Motor neuron (in vitro differentiated cells): Measurements from ENCODE around the gene THSD7B. TPM values are rescaled to one million over a fixed set of nuclear protein-coding genes. Genes with fewer than 3 reads are reported as not detected.

ENCODE experiments used
- ATAC-seq, 8 experiments: fragments of 200-7000 bp; cut with Tn5 transposase; replicated peaks in 6 of 8; 2 replicates each; pipeline ENCODE4 v1.8.0; 2021; ENCODE audit warnings: mild to moderate bottlenecking in 8 of 8, moderate library complexity in 8 of 8
- H3K27ac ChIP-seq, 2 donors: fragments of 250-450 bp; sonication (Bioruptor Pico); 2 replicates each; pipeline ENCODE4 v1.9.0; 2021; ENCODE audit warnings: antibody characterized with exemption in 2 of 2, mild to moderate bottlenecking in 2 of 2, moderate library complexity in 1 of 2
- H3K4me1 ChIP-seq, 2 donors: fragments of 250-450 bp; sonication (Bioruptor Pico); replicated peaks in 1 of 2; 2 replicates each; pipeline ENCODE4 v1.6.1; 2021; ENCODE audit warnings: antibody characterized with exemption in 2 of 2, mild to moderate bottlenecking in 2 of 2, moderate library complexity in 1 of 2
- H3K4me3 ChIP-seq, 5 donors: fragments of 250-450 bp; sonication (Bioruptor Pico); 2 replicates each; pipeline ENCODE4 v1.9.0; 2021; ENCODE audit warnings: antibody characterized with exemption in 5 of 5, mild to moderate bottlenecking in 5 of 5, moderate library complexity in 4 of 5
- WGBS, 10 experiments: fragments of 450-650 bp; shearing (Covaris generic); methylation state at CpG; one replicate each; pipeline ENCODE4 v1.0.0; 2022; 5-methylcytosine and 5-hydroxymethylcytosine counted together
- in situ Hi-C, 9 experiments: fragments of 400-800 bp; cut with MboI; loops; one replicate each; pipeline ENCODE4 v1.15.0; 2021; ENCODE audit warnings: low sequenced_read_pairs in 9 of 9, low pct_unique_long_range_greater_than_20kb in 2 of 9; ENCODE audit not compliant: unreplicated experiment in 9 of 9
- total RNA-seq, 8 experiments: library from RNA; unstranded; fragments of 300-600 nt; gene quantifications; 2 replicates each; pipeline versions ENCODE4 v1.2.3 to v1.2.4, GENCODE V29; 2022

Gene THSD7B
- total RNA-seq, 8 experiments from 2014 or later, result 0.13 to 1.4 (median 0.31) TPM

GRCh38 chr2:137156221-137156844, 391.0 kb downstream of the THSD7B start:
- H3K4me1 ChIP-seq, result peaks cover 4 to 8% of the 10 kb centered on the region in 2 donors
- in situ Hi-C loops, result no loop called here
- peak in 3 of 8 experiments; percentile 42 to 90 (median 82) for ATAC-seq
- peak overlapping the region in 1 of 2 donors; percentile 74 for H3K27ac ChIP-seq
- 49 to 100% (median 70%) methylated on average over 1 to 4 of the region's 4 CpGs; no CpG with 5 or more reads in 2 of the 10 experiments for WGBS, 10 experiments
- H3K4me3 ChIP-seq, result no peak overlapping the region

GRCh38 chr2:137157851-137158250, 392.5 kb downstream of the THSD7B start:
- no peak for ATAC-seq
- 0 to 100% (median 50%) methylated on average over 1 of the region's 1 CpG; no CpG with 5 or more reads in 3 of the 10 experiments for WGBS, 10 experiments
- no peak overlapping the region for H3K4me3 ChIP-seq
- H3K4me1 ChIP-seq, result peaks cover 4 to 8% of the 10 kb centered on the region in 2 donors
- H3K27ac ChIP-seq, result no peak overlapping the region
- in situ Hi-C loops, result no loop called here

DNA sequence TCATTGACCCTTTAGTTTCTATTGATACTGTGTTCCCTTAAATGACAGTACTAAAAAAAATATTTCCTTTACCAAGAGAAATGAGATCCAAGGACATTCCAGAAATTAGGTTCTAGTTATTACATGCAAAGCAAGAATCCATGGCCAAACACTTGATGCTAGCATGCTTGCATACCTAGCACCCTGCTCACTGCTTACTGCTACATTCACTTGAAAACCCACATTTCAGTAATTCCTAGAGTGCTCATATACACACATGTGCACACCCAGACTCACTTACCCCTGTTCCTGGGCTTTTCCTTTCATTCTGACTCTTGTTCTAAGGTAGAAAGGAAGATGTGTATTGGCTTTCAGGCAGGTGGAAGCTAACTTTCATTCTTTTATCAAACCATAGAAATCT, 395.9 kb downstream of the THSD7B start:
- Histone ChIP-seq H3K4me1 (peaks cover 0 to 8% of the 10 kb centered on the region in 2 donors), H3K4me3 (no peak overlapping the region), H3K27ac (no peak overlapping the region)
- in situ Hi-C loops, result no loop called here
- ATAC-seq, result no peak

- no peak overlapping the region for H3K4me3 ChIP-seq
- in situ Hi-C loops, result no loop called here
- 23 to 100% (median 92%) methylated on average over 1 to 4 of the region's 4 CpGs for WGBS, 10 experiments
- no peak overlapping the region for H3K27ac ChIP-seq
- peaks cover 0 to 2% of the 10 kb centered on the region in 2 donors for H3K4me1 ChIP-seq
- ATAC-seq, result no peak
Measured at GRCh38 chr2:137165968-137166367, 400.6 kb downstream of the THSD7B start.

GRCh38 chr2:137167651-137168050, 402.3 kb downstream of the THSD7B start:
- no peak for ATAC-seq
- Histone ChIP-seq H3K4me3 (no peak overlapping the region), H3K27ac (no peak overlapping the region), H3K4me1 (peaks cover 0 to 7% of the 10 kb centered on the region in 2 donors)
- 58 to 97% (median 83%) methylated on average over 1 to 3 of the region's 3 CpGs; no CpG with 5 or more reads in 3 of the 10 experiments for WGBS, 10 experiments
- in situ Hi-C loops, result no loop called here

- no peak overlapping the region for H3K4me3 ChIP-seq
- peak in 5 of 8 experiments; percentile 23 to 63 (median 48) for ATAC-seq
- no peak overlapping the region for H3K27ac ChIP-seq
- in situ Hi-C loops, result no loop called here
- peaks cover 0 to 7% of the 10 kb centered on the region in 2 donors for H3K4me1 ChIP-seq
- 0 to 100% (median 67%) methylated on average over 1 to 4 of the region's 4 CpGs for WGBS, 10 experiments
Measured at GRCh38 chr2:137168552-137168951, 403.2 kb downstream of the THSD7B start.

DNA sequence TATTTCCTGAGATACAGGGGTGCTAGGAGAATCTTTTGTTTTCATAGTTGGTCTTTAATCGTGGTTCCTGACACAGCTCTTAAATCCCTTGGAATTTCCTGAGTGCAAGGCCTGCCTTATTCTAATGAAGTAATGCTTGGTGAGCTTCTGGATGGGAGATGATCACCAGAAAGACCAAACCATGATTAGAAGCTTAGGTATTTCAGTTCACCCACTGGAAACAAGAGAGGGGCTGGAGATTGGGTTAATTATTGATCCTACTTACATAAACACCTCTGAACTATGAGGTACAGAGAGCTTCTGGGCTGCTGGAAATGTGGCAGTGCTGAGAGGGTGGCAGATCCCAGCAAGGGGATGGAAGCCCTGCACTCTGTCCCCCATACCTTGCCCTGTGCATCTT, 406.8 kb downstream of the THSD7B start:
- in situ Hi-C loops, result no loop called here
- Histone ChIP-seq H3K4me3 (no peak overlapping the region), H3K27ac (no peak overlapping the region), H3K4me1 (peaks cover 0 to 7% of the 10 kb centered on the region in 2 donors)
- WGBS, 10 experiments, result 0 to 80% (median 60%) methylated on average over 1 of the region's 1 CpG; no CpG with 5 or more reads in 5 of the 10 experiments
- ATAC-seq, result no peak

DNA sequence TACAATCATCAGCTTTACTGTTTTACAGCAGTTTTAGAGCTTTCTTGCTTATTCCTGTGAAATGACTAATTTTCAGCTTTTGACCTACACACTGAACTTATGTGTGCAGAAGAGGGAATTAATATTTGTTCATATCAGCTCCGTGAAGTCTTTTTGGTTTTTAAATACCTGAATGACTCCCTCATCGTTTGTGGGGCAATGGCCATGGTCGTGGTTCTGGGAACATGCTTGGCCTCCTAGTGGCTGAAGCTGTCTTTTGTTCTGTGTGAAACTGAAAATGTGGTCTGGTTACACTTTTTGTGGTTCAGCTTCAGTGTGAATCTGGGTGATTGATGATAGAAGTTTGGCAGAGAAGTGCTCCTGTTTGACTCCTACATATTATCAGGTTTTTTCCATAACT, 408.1 kb downstream of the THSD7B start:
- Histone ChIP-seq H3K4me1 (peaks cover 0 to 4% of the 10 kb centered on the region in 2 donors), H3K4me3 (no peak overlapping the region), H3K27ac (no peak overlapping the region)
- in situ Hi-C loops, result no loop called here
- no peak for ATAC-seq
- 0 to 83% (median 36%) methylated on average over 1 to 3 of the region's 3 CpGs; no CpG with 5 or more reads in 2 of the 10 experiments for WGBS, 10 experiments

GRCh38 chr2:137175246-137175645, 409.9 kb downstream of the THSD7B start:
- Histone ChIP-seq H3K4me1 (peaks cover 5 to 11% of the 10 kb centered on the region in 2 donors), H3K4me3 (no peak overlapping the region), H3K27ac (no peak overlapping the region)
- in situ Hi-C loops, result loop anchor here in 1 of 9 experiments (25.0 kb wide), 1 partner anchor 112 kb away; no protein-coding TSS in a partner anchor
- WGBS, 10 experiments, result 0 to 86% (median 75%) methylated on average over 1 of the region's 1 CpG
- peak in 2 of 8 experiments; percentile 62 to 89 for ATAC-seq

- 7 to 85% (median 43%) methylated on average over 1 to 2 of the region's 2 CpGs; no CpG with 5 or more reads in 1 of the 10 experiments for WGBS, 10 experiments
- peak in 7 of 8 experiments; percentile 38 to 85 (median 80) for ATAC-seq
- H3K4me3 ChIP-seq, result no peak overlapping the region
- H3K4me1 ChIP-seq, result peaks cover 5 to 31% of the 10 kb centered on the region in 2 donors
- no peak overlapping the region for H3K27ac ChIP-seq
- in situ Hi-C loops, result loop anchor here in 1 of 9 experiments (25.0 kb wide), 1 partner anchor 108 kb away; no protein-coding TSS in a partner anchor
Measured at GRCh38 chr2:137178951-137179377, 413.6 kb downstream of the THSD7B start.

GRCh38 chr2:137179542-137179941, 414.2 kb downstream of the THSD7B start:
- Histone ChIP-seq H3K4me1 (peaks cover 5 to 31% of the 10 kb centered on the region in 2 donors), H3K27ac (no peak overlapping the region), H3K4me3 (no peak overlapping the region)
- ATAC-seq, result no peak
- in situ Hi-C loops, result loop anchor here in 1 of 9 experiments (25.0 kb wide), 1 partner anchor 108 kb away; no protein-coding TSS in a partner anchor

- peaks cover 5 to 31% of the 10 kb centered on the region in 2 donors for H3K4me1 ChIP-seq
- 17 to 100% (median 88%) methylated on average over 1 to 2 of the region's 2 CpGs; no CpG with 5 or more reads in 1 of the 10 experiments for WGBS, 10 experiments
Measured at GRCh38 chr2:137180012-137180411, 414.7 kb downstream of the THSD7B start.

DNA sequence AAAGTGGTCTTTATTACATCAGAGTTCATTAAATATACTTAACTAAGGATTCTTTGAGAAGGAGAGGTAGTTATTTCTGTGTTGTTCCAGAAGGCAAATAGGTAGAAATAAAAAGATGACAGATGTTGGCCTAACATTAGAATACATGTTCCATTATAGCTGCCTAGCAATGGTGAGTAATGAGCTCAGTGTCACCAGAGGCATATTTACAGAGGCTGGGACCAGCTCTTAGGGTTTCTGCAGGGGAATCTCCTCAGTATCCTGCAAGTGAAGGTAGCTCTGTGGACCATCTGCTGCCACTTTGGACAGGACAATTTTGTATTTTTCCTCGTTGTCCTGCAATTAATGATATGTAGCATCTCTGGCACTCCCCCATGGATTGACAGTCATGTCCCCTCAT, 416.0 kb downstream of the THSD7B start:
- WGBS, 10 experiments, result 0 to 88% (median 60%) methylated on average over 1 of the region's 1 CpG; no CpG with 5 or more reads in 3 of the 10 experiments
- in situ Hi-C loops, result loop anchor here in 1 of 9 experiments (25.0 kb wide), 1 partner anchor 106 kb away; no protein-coding TSS in a partner anchor

More at GRCh38 chr2:137180012-137180411, 414.7 kb downstream of the THSD7B start:
- no peak overlapping the region for H3K4me3 ChIP-seq
- no peak for ATAC-seq
- no peak overlapping the region for H3K27ac ChIP-seq
- in situ Hi-C loops, result loop anchor here in 1 of 9 experiments (25.0 kb wide), 1 partner anchor 107 kb away; no protein-coding TSS in a partner anchor

More for the DNA sequence above, 416.0 kb downstream of the THSD7B start:
- peaks cover 5 to 31% of the 10 kb centered on the region in 2 donors for H3K4me1 ChIP-seq
- ATAC-seq, result peak in 2 of 8 experiments; percentile 58 to 61
- no peak overlapping the region for H3K4me3 ChIP-seq
- no peak overlapping the region for H3K27ac ChIP-seq
